GM10847 (cell line): ENCODE results near the gene NRL.

Source experiments
- POLR2A ChIP-seq: IDR thresholded peaks from 2 replicates; pipeline ENCODE4 v1.6.1; 2011; ENCODE audit not compliant: insufficient read length; ENCODE audit errors: extremely low read depth

Gene NRL

GRCh38 chr14:24053548-24054323, 61.0 kb downstream of the NRL start:
- no peak for TF ChIP-seq POLR2A

- TF ChIP-seq POLR2A, result no peak
Observed at GRCh38 chr14:24052656-24053547, 61.8 kb downstream of the NRL start.

DNA sequence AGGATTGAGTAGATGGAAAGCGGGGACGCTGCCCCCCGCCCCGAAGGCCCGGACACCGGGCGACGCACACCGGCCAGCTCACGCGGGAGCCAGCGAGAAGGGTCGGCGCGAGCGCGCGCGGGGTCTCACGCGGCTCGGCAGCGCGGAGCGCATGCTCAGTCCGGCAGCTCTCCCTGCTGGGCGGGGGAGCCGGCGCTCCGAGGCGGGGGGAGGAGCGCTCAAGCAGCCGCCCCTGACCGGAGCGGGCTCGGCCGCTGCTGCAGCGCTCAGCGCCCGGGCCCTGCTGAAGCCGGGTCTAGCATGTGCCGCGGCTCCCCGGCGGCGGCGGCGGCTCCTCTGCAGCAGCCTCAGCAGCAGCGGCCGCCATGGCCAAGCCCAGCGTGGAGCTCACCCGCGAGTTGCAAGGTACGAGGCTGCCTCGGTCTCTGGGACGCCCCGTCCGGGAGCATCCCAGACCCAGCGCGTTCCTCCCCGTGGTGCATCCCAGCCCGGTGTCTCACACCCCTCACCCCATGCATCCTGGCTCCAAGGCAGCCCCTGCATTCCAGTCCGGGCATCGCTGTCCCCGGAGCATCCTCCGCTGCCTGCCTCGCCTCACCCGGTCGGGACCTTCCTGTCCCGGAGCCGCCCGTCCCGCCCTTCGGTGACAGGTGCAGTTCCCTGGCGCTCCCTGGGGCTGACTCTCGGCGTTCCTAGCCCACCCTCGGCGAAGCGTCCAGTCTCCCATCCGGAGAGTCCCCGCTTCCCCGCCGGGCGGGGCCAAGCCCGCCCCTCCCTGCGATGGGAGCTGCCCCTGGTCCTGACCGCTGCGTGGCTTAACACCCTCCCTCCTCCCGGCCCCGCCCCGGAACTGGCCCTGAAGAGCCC, 62.7 kb downstream of the NRL start, which contains the start of gene CARMIL3:
Gene CARMIL3 (plus strand): TSS at position 221 of the 867 bp plus-strand sequence. CDS start 145 bp downstream, at position 366.
- peak; percentile 41 for TF ChIP-seq POLR2A

DNA sequence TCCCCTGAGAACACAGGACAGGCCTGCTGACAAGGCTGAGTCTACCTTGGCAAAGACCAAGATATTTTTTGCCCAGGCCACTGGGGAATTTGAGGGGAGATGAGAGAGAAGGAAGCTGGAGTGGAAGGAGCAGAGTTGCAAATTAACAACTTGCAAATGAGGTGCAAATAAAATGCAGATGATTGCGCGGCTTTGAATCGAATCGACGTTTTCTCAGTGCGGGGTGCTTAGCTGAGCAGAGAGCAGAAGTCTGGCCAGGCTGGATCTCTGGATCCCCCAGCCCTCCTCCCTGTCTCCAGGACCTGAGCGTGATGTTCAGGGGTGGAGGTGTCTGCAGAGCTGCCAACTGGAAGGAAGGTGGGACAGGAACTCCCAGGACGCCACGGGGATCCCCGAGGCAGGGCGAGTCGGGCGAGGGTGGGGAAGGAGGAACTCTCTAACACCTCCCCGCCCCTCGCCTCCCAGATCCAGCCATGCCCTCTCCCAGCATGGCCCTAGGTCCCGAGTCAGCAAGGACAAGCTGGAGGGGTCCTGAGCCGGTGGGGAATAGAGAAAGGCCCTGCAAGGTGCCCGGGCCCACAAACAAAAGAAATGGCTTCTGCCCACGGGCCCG, 63.5 kb downstream of the NRL start:
- no peak for TF ChIP-seq POLR2A

GRCh38 chr14:24042746-24043145, 72.0 kb downstream of the NRL start:
- TF ChIP-seq POLR2A, result no peak

DNA sequence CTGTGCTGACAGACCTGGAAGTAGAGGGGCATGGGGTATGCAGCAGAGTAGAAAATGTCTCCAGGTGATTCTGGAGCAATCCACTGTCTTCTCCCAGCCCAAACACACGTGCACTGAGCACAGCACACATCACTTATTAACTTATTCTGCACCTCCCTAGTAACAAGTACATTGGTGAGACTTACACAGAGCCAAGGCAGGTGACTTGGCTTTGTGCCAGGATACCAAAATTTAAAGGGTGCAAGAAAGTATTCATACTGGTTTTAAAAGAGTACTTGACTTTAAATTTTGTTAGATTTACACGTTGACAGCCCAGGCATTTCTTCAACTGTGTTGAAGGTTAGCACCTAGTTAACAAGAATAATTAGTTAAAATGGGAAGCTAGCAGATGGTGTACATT, 74.1 kb downstream of the NRL start:
- no peak for TF ChIP-seq POLR2A

- no peak for TF ChIP-seq POLR2A
Observed at GRCh38 chr14:24038686-24039085, 76.1 kb downstream of the NRL start.

- TF ChIP-seq POLR2A, result no peak
Observed at GRCh38 chr14:24037658-24038037, 77.1 kb downstream of the NRL start.

- TF ChIP-seq POLR2A, result no peak
Observed at GRCh38 chr14:24036169-24036962, 78.4 kb downstream of the NRL start.

DNA sequence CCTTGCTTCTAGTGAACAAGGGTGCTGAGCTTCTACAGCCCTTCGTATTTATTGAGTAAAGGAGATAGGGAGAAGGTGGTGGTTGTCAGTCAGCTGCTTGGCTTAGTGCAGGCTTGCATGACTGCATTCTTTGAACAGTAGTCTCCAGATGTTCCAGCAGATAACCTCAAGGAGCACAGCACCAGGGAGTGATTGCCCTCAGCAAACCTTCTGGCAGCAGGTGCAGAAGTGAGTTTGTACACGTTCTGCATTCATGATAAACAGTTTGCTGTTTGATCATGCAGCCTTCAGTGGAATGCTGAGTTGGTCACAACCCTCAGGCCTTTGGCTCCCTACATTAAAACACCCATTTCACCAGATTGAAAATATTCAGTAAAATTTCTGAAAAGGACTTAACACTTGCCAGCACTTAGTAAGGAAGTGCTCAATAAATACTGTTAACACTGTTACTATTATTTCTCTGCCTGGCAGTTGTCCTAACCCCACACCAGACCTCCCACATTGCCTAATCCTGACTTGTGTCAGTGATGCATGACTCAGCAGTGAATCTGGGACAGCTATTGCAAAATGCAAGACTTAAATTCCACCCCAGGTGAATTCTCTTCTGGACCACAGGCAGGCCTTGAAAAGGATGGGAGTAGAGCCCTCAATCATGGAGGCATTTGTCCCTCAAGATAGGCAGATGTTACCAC, 81.9 kb downstream of the NRL start:
- no peak for TF ChIP-seq POLR2A
